ENCODE results near the gene CAPNS2. TPM values are rescaled to one million over a fixed set of nuclear protein-coding genes. Genes with fewer than 3 reads are reported as not detected.

CAPNS2 gene
- total RNA-seq, 2 donors from 2014 or later = 0.35 TPM; not detected in 1

DNA sequence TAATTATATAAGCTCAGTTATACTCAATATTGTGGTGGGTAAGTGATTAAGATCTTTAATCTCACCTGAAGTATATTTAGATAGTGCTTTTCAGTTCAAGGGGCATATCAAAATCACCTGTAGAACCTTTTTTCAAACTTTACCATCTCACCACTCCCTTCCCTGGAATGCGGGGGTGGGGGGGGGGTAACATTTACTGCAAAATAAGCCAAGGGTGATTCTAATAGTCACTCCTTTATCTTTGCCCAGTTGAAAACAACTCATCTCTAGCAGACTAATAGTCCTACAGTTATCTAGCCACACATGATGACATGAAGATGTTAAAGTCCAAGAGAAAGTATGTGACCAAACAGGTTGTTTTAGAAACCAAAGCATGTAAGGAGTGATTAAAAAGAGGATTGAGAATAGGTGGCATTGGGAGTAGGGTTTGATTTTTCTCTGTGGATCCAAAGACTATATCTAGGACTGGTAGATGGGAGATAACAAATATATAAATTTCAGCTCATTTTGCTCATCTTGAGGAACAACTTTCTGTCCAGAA, 36.1 kb upstream of the CAPNS2 start:
- no peak for TF ChIP-seq CTCF (IDR thresholded peaks at IDR 0.05)
- DNase-seq (ENCODE audit: low spot score) = no peak
- Histone ChIP-seq H3K27ac (no peak overlapping the region), H3K9me3 (no peaks in the 10 kb centered on the region), H3K4me3 (no peak overlapping the region), H3K36me3 (no peaks in the 10 kb centered on the region), H3K4me1 (no peaks in the 10 kb centered on the region), H3K27me3 (no peaks in the 10 kb centered on the region)

GRCh38 chr16:55532227-55532626, 34.3 kb upstream of the CAPNS2 start:
- Histone ChIP-seq H3K9me3 (no peaks in the 10 kb centered on the region), H3K27me3 (no peaks in the 10 kb centered on the region)

GRCh38 chr16:55534756-55535155, 31.7 kb upstream of the CAPNS2 start:
- TF ChIP-seq CTCF (IDR thresholded peaks at IDR 0.05) = no peak
- Histone ChIP-seq H3K27ac (no peak overlapping the region), H3K9me3 (no peaks in the 10 kb centered on the region), H3K27me3 (no peaks in the 10 kb centered on the region), H3K4me3 (no peak overlapping the region), H3K36me3 (no peaks in the 10 kb centered on the region), H3K4me1 (no peaks in the 10 kb centered on the region)
- no peak for DNase-seq (ENCODE audit: low spot score)

More at GRCh38 chr16:55532227-55532626, 34.3 kb upstream of the CAPNS2 start:
- no peak overlapping the region for H3K27ac ChIP-seq
- no peaks in the 10 kb centered on the region for H3K36me3 ChIP-seq
- H3K4me3 ChIP-seq = no peak overlapping the region
- DNase-seq (ENCODE audit: low spot score) = no peak
- TF ChIP-seq CTCF (IDR thresholded peaks at IDR 0.05) = no peak
- no peaks in the 10 kb centered on the region for H3K4me1 ChIP-seq

DNA sequence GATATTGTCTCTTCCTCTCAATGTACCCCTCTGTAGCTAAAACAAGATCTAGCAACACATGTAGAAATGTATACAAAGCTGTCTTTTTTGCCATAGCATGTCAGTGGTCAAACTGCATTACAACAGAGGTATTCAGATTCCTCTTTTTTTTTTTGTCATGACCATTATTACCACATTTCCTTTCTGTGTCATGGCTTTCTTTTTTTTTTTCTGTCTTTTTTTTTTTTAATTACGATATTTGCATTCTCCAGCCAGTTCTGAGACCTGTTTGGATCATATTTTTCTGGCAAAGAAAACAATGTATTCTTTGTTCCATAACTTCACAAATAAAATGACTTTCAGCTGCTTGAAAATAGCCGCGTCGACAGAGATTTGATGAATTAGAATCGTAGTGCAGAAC, 27.4 kb upstream of the CAPNS2 start:
- no peak for TF ChIP-seq CTCF (IDR thresholded peaks at IDR 0.05)
- Histone ChIP-seq H3K9me3 (no peaks in the 10 kb centered on the region), H3K4me3 (no peak overlapping the region), H3K36me3 (no peaks in the 10 kb centered on the region), H3K4me1 (no peaks in the 10 kb centered on the region), H3K27me3 (no peaks in the 10 kb centered on the region), H3K27ac (peak overlapping the region in 1 of 2 donors; percentile 47)
- no peak for DNase-seq (ENCODE audit: low spot score)

DNA sequence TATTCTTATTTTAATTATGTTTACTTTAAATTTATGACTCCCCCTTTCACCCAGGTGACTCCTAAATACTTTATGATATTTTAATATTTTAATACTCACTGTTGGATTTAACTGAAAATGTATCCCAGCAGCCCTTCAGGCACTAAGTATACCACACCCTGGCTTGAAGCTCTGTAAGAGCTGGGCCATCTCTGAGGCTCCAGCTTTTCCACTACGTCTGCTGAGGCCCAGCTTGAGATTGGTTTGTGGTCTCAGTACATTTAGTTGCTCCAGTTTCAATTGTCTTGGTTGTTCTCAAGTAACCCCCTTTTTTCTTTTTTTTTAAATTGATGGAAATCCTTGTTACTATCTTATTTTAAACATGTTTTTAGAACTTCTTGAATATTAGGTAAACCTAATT, 27.0 kb upstream of the CAPNS2 start:
- no peak for TF ChIP-seq CTCF (IDR thresholded peaks at IDR 0.05)
- no peak overlapping the region for H3K4me3 ChIP-seq
- no peaks in the 10 kb centered on the region for H3K4me1 ChIP-seq
- no peaks in the 10 kb centered on the region for H3K36me3 ChIP-seq
- peak overlapping the region in 1 of 2 donors; percentile 47 for H3K27ac ChIP-seq
- DNase-seq (ENCODE audit: low spot score) = peak; percentile 60
- no peaks in the 10 kb centered on the region for H3K27me3 ChIP-seq
- no peaks in the 10 kb centered on the region for H3K9me3 ChIP-seq

GRCh38 chr16:55540221-55540620, 26.3 kb upstream of the CAPNS2 start:
- DNase-seq (ENCODE audit: low spot score) = no peak
- TF ChIP-seq CTCF (IDR thresholded peaks at IDR 0.05) = no peak
- H3K9me3 ChIP-seq = no peaks in the 10 kb centered on the region
- H3K27me3 ChIP-seq = no peaks in the 10 kb centered on the region
- no peaks in the 10 kb centered on the region for H3K4me1 ChIP-seq
- H3K4me3 ChIP-seq = no peak overlapping the region
- H3K36me3 ChIP-seq = no peaks in the 10 kb centered on the region
- H3K27ac ChIP-seq = peak overlapping the region in 1 of 2 donors; percentile 47

Data from right atrium auricular region (tissue), 2 donors.